ENCODE results near the gene TRPM5. TPM values are rescaled to one million over a fixed set of nuclear protein-coding genes. Genes with fewer than 3 reads are reported as not detected.

The TRPM5 gene
- total and polyA plus RNA-seq, 2 of the 8 experiments (the other 6 are each of a cell fraction or from before 2014, with no cell fraction given), result 0.02 TPM; not detected in 1

GRCh38 chr11:2477936-2478335 is 33.6 kb upstream of the TRPM5 start:
- Histone ChIP-seq H3K79me2 (ENCODE audit: control insufficient read depth in 1 of 2, insufficient read depth in 2 of 2, low read length in 2 of 2) (no peaks in the 10 kb centered on the region), H4K91ac (replicated peaks; ENCODE audit: insufficient read length, low read length) (no peak overlapping the region), H3K4ac (replicated peaks; ENCODE audit: insufficient read length, low read depth, low read length) (no peak overlapping the region), H2BK120ac (replicated peaks; ENCODE audit: low read depth, low read length) (no peak overlapping the region), H3K4me2 (ENCODE audit: insufficient read depth in 1 of 2, low read depth in 2 of 2, low read length in 2 of 2) (no peak overlapping the region), H2BK5ac (ENCODE audit: low read depth, low read length) (no peak overlapping the region), H3K23me2 (ENCODE audit: low read depth, low read length) (no peaks in the 10 kb centered on the region), H3K9me3 (ENCODE audit: insufficient read depth in 2 of 2, low read depth in 1 of 2, low read length in 1 of 2) (peaks cover 9 to 16% of the 10 kb centered on the region in 2 experiments; a peak in 3 of 4 replicates), H2AK5ac (ENCODE audit: low read depth, low read length) (no peak overlapping the region), H3K79me1 (ENCODE audit: low read depth, low read length) (no peaks in the 10 kb centered on the region), H3K9ac (replicated peaks in 1 of 4; ENCODE audit: extremely low read depth in 1 of 4, low read depth in 3 of 4, low read length in 3 of 4) (no peak overlapping the region), H2AFZ (ENCODE audit: low read length) (no peak overlapping the region), H3K27me3 (replicated peaks in 1 of 4; ENCODE audit: control insufficient read depth in 3 of 4, extremely low read depth in 1 of 4, insufficient read depth in 3 of 4, low read length in 3 of 4) (peaks cover 3 to 29% (median 13%) of the 10 kb centered on the region in 4 experiments), H4K5ac (ENCODE audit: insufficient read length, low read depth, low read length) (no peak overlapping the region), H4K20me1 (replicated peaks in 1 of 2; ENCODE audit: control insufficient read depth in 1 of 2, insufficient read depth in 2 of 2, low read length in 2 of 2) (no peaks in the 10 kb centered on the region), H3K23ac (ENCODE audit: insufficient read length) (no peak overlapping the region), H4K8ac (ENCODE audit: extremely low read depth, insufficient read depth, low read length) (no peak overlapping the region), H3K18ac (ENCODE audit: extremely low read depth, low read length) (no peak overlapping the region), H3K27ac (ENCODE audit: low read depth, low read length) (no peak overlapping the region), H2BK15ac (ENCODE audit: low read length) (no peak overlapping the region), H2BK20ac (ENCODE audit: low read length) (no peak overlapping the region), H3K56ac (replicated peaks; ENCODE audit: insufficient read length, low read depth, low read length) (no peak overlapping the region), H3K36me3 (ENCODE audit: control insufficient read depth in 2 of 4, insufficient read depth in 4 of 4, low read length in 3 of 4) (no peaks in the 10 kb centered on the region), H2BK12ac (ENCODE audit: low read depth, low read length) (no peak overlapping the region), H3K4me1 (replicated peaks in 1 of 4; ENCODE audit: control insufficient read depth in 3 of 4, insufficient read depth in 4 of 4, low read length in 3 of 4) (no peaks in the 10 kb centered on the region), H3K4me3 (ENCODE audit: extremely low read depth in 1 of 4, insufficient read depth in 2 of 4, low read depth in 3 of 4, low read length in 4 of 4) (no peak overlapping the region), H3K14ac (ENCODE audit: insufficient read length) (no peak overlapping the region)
- DNase-seq (ENCODE audit: low read depth in 1 of 2, low spot score in 2 of 2), result no peak
- 96% methylated on average over 8 of the region's 8 CpGs; no CpG with 5 or more reads in 1 of the 2 experiments for WGBS, 2 experiments (ENCODE audit: extremely low coverage in 1 of 2, insufficient coverage in 1 of 2, insufficient read length in 1 of 2, insufficient replicate concordance in 2 of 2, low coverage in 1 of 2, low lambda C conversion rate in 2 of 2, missing lambda C conversion rate in 1 of 2)
- POLR2A ChIA-PET (ENCODE audit: partially characterized antibody), result no interaction called here
- no peak for TF ChIP-seq MAX (IDR thresholded peaks at IDR 0.05)
- no peak for TF ChIP-seq USF2 (IDR thresholded peaks at IDR 0.05; ENCODE audit: low read length)
- TF ChIP-seq MAFK (IDR thresholded peaks at IDR 0.05; ENCODE audit: low read depth, low read length), result no peak
- no peak for TF ChIP-seq E2F6 (IDR thresholded peaks at IDR 0.05)
- TF ChIP-seq SUZ12 (IDR thresholded peaks at IDR 0.05; ENCODE audit: low read length), result no peak
- TF ChIP-seq KDM1A (IDR thresholded peaks at IDR 0.05; ENCODE audit: borderline replicate concordance, low read length), result no peak
- FAIRE-seq, result no peak
- CTCF ChIA-PET (ENCODE audit: partially characterized antibody), result interaction anchor here (0.6 kb wide), 1 partner anchor 678 kb away, joined by 3 read pairs; no protein-coding TSS in a partner anchor

All from H1 (cell line).